Dermis blood vessel endothelial cell (primary cell): ENCODE results near the gene ANKRD17. TPM values are rescaled to one million over a fixed set of nuclear protein-coding genes. Genes with fewer than 3 reads are reported as not detected.
"Not testable (repeated sequence)": the region's sequence is repeated elsewhere in the genome, so short reads cannot be mapped to it uniquely, and the experiment has no call there.

Experiments used
- DNase-seq: peaks from one replicate; pipeline ENCODE4 v3.0.0; 2010
- total RNA-seq: library from RNA; depleted of rRNA; stranded (reverse); fragments of >200 nt; gene quantifications from 2 replicates; pipeline ENCODE4 v1.2.3, GENCODE V29; 2014

The ANKRD17 gene, protein sequence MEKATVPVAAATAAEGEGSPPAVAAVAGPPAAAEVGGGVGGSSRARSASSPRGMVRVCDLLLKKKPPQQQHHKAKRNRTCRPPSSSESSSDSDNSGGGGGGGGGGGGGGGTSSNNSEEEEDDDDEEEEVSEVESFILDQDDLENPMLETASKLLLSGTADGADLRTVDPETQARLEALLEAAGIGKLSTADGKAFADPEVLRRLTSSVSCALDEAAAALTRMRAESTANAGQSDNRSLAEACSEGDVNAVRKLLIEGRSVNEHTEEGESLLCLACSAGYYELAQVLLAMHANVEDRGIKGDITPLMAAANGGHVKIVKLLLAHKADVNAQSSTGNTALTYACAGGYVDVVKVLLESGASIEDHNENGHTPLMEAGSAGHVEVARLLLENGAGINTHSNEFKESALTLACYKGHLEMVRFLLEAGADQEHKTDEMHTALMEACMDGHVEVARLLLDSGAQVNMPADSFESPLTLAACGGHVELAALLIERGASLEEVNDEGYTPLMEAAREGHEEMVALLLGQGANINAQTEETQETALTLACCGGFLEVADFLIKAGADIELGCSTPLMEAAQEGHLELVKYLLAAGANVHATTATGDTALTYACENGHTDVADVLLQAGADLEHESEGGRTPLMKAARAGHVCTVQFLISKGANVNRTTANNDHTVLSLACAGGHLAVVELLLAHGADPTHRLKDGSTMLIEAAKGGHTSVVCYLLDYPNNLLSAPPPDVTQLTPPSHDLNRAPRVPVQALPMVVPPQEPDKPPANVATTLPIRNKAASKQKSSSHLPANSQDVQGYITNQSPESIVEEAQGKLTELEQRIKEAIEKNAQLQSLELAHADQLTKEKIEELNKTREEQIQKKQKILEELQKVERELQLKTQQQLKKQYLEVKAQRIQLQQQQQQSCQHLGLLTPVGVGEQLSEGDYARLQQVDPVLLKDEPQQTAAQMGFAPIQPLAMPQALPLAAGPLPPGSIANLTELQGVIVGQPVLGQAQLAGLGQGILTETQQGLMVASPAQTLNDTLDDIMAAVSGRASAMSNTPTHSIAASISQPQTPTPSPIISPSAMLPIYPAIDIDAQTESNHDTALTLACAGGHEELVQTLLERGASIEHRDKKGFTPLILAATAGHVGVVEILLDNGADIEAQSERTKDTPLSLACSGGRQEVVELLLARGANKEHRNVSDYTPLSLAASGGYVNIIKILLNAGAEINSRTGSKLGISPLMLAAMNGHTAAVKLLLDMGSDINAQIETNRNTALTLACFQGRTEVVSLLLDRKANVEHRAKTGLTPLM (N-terminal part only)
- 56.0 and 90.3 TPM in 2 replicates for total RNA-seq

DNA sequence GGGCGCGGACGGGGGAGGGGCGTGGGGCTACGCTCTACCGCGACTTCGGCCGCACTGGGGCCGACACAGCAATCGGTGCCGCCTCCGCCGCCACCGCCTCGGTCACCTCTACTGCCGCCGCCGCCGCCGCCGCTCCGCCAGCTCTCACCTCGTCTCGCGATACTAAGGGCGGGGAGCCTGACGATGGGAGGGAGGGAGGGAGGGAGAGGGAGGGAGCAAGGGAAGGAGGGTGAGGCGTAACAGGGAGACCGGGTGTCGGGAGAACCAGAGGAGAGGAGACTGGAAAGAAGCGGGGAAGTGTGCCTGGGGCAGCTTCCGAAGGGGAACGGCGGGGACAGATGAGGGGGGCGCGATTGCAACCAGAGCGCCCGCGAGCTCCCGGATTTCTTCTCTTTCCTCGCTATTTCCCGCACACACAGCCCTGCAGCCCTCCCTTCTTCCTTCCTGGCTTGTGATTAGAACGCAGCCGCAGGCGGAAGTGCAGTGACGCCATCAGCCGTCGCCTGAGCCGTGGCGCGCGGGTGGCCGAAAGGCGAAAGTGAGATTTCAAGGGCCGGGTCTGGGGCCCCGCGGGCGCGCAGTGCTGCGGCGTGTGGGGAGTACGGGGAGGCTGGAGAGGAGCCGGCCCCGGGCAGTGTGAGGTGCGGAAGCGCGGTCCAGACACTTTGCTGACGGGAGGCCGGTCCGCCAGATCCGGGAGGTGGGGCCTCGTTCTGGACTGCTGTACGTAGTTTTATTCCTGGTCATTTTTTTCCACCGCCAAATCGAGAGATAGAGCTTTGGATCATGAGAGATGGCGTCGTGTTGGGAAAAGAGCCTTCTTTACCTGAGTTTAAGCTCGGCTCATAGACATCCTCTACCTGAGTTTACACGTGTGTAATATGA is at the start of gene ANKRD17:
ANKRD17 (minus strand) TSS at position 113 of the 885 bp plus-strand sequence. CDS start 130 bp downstream, outside the sequence.
- peak; percentile 96 for DNase-seq

DNA sequence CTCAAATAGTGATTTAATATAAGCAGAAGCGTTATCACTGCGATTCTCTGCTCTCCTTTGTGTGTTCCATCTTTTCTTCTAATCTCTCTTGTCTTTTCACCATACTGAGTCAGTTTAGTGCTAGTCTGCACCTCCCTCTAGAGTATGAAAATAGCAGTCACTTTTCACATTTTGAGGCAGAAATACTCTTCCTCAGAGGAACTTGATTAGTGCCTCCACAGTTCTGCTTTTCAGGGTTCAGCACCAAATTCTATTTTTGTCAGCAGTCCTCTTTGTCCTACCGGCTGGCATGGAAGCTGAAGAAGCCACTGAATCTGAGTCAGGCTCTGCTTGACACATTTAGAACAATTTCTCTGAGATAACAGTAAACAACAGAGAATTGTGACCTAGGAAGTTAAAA is 49.7 kb upstream of the ANKRD17 start:
- DNase-seq, result peak; percentile 13

DNA sequence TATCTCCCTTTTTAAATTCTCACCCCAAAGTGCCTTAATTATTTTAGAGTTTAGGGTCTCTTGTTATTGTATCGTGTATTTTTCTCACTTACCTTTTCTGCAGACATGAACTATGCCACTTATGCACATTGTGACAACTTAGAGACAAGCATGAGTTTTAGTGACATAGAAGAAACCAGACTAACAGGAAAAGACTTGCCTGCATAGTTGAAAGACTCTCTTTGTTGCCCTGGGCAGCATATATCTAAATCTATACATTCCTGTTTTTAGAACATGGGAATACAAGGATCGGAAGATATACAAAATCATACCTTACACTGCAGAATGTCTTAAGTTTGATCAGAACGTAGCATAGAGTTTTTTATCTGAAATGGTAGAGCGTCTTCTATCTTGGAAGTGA is 45.1 kb upstream of the ANKRD17 start:
- no peak for DNase-seq

DNA sequence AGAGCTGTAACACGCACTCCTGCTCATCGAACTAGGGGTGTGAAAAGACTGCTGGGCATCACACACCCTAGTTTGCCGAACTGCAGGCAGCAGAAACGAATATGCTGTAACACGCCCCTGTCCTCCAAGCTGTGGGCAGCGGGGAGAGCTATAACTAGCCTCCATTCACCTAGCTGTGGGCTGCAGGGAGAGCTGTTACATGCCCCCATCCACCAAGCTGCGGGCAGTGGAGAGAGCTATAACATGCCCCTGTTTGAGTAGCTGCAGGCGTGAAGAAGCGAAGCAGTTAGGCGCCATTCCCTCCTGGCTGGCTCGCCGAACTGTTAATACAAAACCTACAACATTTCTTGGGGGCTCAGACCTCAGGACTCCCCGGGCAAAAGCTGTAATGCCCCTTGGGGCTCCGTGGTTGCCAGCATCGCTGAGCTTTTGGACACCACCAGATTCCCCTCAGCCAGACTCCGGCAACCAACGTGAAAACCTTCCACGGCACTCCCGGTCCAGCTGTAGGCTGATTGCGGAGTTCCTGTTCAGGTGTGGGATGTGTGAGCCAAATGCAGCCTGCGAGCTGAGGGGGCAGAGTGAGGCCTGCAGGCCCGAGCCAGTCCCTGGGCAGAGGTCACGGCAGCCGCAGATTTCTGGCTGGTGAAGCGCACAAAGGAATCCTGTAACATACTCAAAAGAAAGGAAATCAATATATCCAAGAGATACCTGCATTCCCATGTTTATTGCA is 41.1 kb upstream of the ANKRD17 start:
- DNase-seq, result no peak

DNA sequence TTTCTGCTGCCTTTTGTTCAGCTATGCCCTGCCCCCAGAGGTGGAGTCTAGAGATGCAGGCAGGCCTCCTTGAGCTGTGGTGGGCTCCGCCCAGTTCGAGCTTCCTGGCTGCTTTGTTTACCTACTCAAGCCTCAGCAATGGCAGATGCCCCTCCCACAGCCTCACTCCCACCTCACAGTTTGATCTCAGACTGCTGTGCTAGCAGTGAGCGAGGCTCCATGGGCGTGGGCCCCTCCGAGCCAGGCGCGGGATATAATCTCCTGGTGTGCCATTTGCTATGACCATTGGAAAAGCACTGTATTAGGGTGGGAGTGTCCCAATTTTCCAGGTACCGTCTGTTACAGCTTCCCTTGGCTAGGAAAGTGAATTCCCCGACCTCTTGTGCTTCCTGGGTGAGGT is 34.1 kb upstream of the ANKRD17 start:
- not testable (repeated sequence) for DNase-seq

DNA sequence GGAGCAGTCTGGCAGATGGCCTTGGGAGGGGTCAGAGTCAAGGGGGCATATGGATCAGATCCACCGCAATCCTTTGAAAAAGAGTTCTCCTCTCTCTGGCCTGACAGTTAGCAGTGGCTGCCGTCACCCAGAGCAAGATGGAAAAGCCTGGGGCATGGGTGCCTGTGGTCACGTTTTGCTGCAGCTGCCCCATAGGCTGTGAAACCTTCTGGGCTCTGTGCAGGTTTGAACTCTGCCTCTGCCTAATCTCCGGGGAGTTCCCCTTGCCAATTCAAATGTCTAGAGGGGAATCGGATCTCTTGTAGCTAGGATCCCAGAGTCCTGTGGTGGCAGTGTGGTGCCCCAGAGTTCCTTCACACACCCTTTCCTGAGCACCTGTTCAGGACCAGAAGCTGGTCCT is 23.4 kb upstream of the ANKRD17 start:
- DNase-seq, result no peak

DNA sequence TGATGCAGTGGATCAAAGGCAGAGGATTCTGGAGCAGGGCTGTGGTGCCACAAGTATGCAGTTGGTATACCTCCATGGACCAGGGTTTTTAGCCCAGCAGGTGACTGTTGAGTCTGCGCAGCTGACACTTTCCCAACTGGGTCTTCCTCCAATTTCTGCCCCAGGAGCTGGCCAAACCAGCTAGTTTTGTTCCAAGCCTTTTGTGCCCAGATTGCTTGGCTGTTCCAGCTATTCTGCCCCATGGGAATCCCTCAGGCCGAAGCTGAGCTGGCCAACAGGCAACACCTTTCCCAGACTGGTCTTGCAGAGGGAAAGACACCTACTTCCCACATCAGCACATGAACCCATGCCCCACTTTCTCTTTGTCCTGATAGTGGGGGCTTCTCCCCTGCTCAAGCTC is 22.8 kb upstream of the ANKRD17 start:
- no peak for DNase-seq

DNA sequence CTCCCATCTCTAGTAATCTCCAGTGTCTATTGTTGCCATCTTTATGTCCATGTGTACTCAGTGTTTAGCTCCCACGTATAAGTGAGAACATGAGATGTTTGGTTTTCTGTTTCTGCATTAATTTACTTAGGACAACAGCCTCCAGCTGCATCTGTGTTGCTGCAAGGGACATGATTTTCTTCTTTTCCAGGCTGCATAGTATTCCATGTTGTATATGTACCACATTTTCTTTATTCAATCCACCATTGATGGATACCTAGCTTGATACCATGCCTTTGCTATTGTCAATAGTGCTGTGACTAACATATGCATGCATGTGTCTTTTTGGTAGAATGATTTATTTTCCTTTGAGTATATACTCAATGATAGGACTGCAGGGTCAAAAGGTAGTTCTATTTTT is 18.6 kb upstream of the ANKRD17 start:
- DNase-seq, result no peak

DNA sequence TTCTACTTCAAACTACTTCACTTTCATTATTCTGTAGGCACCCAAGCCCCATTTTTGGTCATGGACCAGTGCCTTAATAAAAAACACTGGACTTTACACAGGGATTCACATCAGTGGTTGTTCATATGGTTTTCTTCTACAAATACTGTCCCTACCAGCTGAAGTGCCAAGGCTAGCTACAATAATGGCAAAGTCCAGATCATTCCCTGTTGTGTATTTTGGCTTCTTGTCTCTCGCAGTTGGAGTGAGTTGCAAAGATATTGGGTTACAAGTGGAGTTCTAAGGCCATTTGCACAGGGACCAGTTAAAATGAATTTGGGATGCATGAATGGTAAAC is 16.7 kb upstream of the ANKRD17 start:
- no peak for DNase-seq

DNA sequence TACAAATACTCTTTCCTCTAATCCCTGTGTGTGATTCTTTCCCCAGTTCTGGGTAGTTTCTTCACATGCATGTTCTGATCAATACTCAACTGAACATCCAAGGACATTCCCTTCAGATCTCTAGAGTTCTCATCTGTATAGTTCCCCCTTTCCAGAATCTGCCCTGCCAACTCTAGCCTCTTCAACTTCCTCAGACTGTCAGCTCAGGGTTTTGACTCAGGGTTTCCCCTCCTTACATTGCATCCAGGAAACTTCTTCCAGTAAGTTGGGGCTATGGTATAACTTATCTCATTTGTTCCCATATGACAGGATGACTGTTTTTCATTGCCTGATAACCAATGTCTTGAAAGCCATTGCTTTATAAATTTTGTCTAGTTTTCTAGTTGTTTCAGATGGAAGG is 14.2 kb upstream of the ANKRD17 start:
- DNase-seq, result no peak

DNA sequence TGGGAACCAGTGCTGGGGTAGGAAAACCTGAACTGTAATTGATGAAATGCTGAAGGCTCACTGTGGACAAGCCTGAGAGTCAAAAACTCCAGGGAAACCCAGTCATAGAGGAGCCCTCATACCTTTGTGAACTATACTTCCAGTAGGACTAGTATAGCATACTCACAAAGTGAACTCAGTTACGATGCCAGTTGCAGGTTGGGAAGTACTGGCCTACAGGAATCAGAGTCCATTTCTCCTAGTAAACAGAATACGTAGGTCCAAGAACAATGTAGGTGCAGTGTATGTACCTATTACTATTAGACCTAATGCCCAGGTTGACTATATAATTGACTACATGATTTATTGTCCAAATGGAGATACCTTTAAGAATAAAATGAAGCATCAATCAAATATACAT is 8.5 kb upstream of the ANKRD17 start:
- DNase-seq, result no peak

DNA sequence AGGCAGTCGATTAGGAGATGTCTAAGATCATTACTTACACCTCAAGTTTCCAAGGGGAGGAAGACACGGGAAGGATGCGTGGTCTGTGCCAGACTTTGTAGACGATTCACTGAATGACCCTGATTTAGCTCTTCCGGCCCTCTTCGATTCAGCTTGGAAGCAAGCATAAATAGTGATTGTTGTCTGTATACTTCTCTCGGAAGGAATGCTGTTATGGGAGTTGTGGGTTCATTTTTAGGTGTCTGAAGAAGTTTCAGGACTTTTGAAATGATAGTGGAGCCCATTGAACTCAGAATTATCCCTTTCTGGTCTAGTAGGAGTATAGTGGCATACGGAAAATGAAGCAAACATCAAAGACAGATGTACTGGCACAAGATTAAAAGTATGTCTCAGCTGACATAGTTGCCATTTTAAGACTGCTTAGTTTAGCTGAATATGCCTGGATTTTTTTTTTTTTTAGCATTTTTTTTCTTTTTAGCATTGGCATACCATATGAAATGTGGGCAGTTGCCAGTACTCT is 1.0 kb upstream of the ANKRD17 start:
- DNase-seq, result no peak

DNA sequence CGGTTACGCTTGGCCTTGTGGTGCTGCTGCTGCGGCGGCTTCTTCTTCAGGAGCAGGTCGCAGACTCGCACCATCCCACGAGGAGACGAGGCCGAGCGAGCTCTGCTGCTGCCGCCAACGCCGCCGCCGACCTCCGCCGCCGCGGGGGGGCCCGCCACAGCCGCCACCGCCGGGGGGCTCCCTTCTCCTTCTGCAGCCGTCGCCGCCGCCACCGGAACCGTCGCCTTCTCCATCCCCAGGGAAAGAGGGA is 237 bp downstream of the ANKRD17 start:
- no peak for DNase-seq

DNA sequence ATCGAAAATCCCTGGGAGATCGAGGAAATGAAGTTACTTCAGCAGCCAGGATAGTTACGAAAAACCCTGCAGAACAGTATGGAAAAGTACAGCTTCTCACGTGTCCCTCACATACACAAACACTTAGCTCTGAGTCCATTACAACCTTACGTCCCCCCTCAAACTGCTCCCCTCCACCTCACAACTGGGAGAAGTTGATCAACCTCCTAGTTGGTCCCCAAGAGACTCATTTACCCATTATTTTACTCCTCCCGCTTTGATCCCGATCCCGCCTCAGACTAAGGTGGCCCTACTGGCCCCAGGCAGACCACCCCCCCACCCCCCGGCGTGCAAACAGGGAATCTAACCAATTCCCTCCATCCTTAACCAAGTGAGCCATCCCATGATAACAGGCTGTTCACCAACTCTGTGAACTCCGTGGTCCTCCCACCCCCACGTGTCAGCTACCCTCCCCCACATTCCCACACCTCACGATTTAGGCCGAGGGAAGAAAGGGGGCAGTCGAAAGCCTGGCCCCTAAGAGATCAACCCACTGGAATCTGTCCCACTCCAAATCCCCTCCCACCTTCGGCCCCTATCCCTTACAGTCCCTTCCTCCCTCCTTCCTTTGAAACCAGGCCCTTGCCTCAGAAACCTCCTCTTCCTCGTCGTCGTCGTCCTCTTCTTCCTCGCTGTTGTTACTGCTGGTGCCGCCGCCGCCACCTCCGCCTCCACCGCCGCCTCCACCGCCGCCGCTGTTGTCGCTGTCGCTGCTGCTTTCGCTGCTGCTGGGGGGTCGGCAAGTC is 755 bp downstream of the ANKRD17 start:
- peak; percentile 53 for DNase-seq

DNA sequence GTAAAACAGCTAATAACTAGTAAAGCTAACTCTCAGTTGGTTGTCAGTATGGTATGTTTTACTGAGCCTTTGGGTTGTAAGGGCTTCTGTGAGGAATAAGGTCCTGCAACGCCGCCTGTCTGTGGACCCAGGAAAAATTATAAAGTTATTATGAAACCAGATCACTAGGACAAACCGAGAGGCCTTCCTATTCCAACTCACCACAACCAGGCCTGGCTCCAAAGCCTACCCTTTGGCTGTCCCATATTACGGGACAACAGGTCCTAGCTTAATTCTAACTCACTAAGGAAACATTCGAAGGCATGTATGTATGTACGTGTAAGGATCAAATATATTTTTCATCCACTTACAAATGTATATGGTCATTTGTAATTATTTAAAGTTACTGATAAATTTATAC is 1.4 kb downstream of the ANKRD17 start:
- peak; percentile 88 for DNase-seq

DNA sequence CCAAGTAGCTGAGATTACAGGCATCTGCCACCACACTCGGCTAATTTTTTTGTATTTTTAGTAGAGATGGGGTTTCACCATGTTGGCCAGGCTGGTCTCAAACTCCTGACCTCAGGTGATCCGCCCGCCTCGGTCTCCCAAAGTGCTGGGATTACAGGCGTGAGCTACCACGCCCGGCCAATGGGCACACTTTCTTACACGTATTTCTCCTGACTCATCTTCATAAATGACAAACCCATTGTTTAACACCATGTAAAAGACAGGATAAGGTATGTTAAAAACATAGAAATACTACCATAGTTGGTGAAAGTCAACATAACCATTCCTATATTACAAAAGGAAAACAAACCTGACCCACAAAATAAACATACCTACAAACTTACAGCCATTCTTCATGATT is 2.8 kb downstream of the ANKRD17 start:
- DNase-seq, result not testable (repeated sequence)

DNA sequence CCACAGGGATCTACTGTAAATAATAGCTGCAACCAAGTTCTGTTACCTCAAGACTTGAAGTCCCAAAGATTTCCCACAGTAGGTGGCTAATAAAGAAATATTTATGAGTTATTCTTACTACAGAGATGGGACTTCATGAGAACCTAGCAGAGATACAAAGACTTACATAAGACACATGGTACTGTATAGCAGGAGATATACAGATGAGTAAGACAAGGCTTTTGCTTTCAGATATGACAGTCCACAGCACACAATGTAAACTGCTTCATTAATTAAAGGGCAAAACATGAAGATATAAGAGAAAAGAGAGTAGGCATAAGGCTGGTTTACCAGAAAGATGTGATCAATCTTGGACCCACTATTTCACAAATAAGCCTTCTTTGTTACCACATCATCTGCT is 6.6 kb downstream of the ANKRD17 start:
- DNase-seq, result no peak

DNA sequence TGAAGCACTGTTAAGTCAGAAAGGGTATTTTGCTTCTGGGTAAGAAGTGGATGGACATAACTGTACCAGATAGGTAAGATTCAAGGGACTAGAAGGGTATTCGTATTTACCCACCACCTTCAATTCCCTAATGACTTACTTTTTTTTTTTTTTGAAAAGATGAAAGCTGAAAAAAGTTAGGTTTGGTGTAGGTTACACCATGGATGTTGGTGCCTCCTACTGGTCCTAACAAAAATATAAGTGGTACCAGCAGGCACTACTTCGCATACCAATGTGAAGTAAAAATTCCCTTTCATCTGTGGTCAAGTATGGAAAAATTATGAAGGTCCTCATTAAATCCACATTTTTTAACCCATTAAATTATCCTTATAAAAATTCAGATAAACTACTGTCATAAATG is 7.2 kb downstream of the ANKRD17 start:
- DNase-seq, result peak; percentile 51

DNA sequence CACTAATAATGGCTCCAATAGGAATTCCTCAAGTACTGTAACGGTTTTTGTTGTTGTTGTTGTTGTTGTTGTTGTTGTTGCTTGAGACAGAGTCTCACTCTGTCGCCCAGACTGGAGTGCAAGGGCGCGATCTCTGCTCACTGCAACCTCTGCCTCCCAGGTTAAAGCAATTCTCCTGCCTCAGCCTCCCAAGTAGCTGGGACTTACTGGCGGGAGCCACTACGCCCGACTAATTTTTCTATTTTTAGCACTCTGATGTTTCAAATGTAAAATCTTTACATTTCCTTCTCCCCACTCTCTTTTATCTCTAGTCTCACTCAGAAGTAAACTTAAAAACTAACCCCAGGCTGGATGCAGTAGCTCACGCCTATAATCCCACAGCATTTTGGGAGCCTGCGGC is 8.0 kb downstream of the ANKRD17 start:
- no peak for DNase-seq

DNA sequence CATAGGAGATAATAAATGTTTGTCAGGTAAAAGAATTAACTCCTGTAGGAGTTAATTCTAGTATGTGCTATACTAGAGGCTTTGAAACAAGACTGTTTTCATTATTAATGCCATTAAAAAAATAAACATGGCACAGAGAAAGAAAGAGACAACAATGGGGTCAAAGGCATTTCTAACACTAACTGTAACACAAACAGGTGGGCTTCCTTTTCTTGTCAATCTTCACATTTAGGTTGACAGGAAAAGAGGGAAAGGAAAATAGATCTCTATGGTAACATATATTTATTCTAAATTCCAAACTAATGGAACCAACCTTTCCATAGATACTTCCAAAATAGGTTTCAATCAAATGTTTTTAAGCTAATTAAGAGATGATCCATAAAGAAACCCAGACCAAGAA is 9.8 kb downstream of the ANKRD17 start:
- DNase-seq, result no peak

DNA sequence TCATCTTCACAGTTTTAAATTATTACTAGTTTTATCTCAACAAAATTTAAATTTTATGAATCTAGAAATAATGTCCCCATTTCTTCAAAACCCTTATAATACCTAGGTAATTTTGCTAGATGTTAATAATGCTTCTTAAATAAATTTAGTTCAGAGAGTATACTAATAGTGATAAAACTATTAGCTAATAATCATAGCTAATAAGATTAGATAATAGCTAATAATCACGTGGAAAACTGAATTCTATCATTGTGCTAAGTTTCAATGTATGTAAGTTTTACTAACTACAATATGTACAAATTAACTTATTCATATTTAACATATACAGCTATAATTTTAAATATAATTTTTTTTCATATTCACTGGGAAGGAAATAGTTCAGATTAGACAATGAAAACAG is 10.2 kb downstream of the ANKRD17 start:
- DNase-seq, result no peak
